HUES64 (cell line): ENCODE measurements around the gene EDAR.

Experiments used
- H3K27ac ChIP-seq: 2 replicates; pipeline ENCODE4 v1.7.0; 2013; ENCODE audit warnings: low read depth, low read length, inconsistent platforms
- H3K27me3 ChIP-seq: 2 replicates; pipeline ENCODE4 v1.6.1; 2013; ENCODE audit warnings: mild to moderate bottlenecking, low read length; ENCODE audit not compliant: insufficient read depth
- H3K36me3 ChIP-seq: 2 replicates; pipeline ENCODE4 v1.6.1; 2013; ENCODE audit warnings: mild to moderate bottlenecking, low read length; ENCODE audit not compliant: insufficient read depth
- H3K4me1 ChIP-seq: 2 replicates; pipeline ENCODE4 v1.6.1; 2013; ENCODE audit warnings: mild to moderate bottlenecking, low read length, moderate library complexity; ENCODE audit not compliant: insufficient read depth
- H3K4me3 ChIP-seq: 2 replicates; pipeline ENCODE4 v1.5.1; 2013; ENCODE audit warnings: mild to moderate bottlenecking, low read length, moderate library complexity
- H3K9ac ChIP-seq: 2 replicates; pipeline ENCODE4 v1.6.1; 2013; ENCODE audit warnings: mild to moderate bottlenecking, low read depth, low read length
- H3K9me3 ChIP-seq: 2 replicates; pipeline ENCODE4 v1.6.1; 2013; ENCODE audit warnings: low read depth, low read length; ENCODE audit not compliant: insufficient read depth
- WGBS: fragments of 150-250, 120-280 bp; methylation state at CpG from one replicate; pipeline ENCODE4 v1.1.7; 2013; ENCODE audit warnings: missing lambda C conversion rate; 5-methylcytosine and 5-hydroxymethylcytosine counted together

The EDAR gene

GRCh38 chr2:108922141-108922915 is 66.7 kb downstream of the EDAR start:
- 65% methylated on average over 7 of the region's 11 CpGs for WGBS
- Histone ChIP-seq H3K9ac (no peak overlapping the region), H3K9me3 (no peaks in the 10 kb centered on the region), H3K27ac (no peak overlapping the region), H3K4me3 (no peak overlapping the region), H3K36me3 (no peaks in the 10 kb centered on the region), H3K27me3 (no peaks in the 10 kb centered on the region), H3K4me1 (no peaks in the 10 kb centered on the region)

GRCh38 chr2:108921096-108922030 is 67.7 kb downstream of the EDAR start:
- H3K4me1 ChIP-seq: no peaks in the 10 kb centered on the region
- no peak overlapping the region for H3K9ac ChIP-seq
- no peaks in the 10 kb centered on the region for H3K27me3 ChIP-seq
- no peak overlapping the region for H3K4me3 ChIP-seq
- H3K9me3 ChIP-seq: no peaks in the 10 kb centered on the region
- H3K36me3 ChIP-seq: no peaks in the 10 kb centered on the region
- no peak overlapping the region for H3K27ac ChIP-seq
- 89% methylated on average over 16 of the region's 16 CpGs for WGBS

DNA sequence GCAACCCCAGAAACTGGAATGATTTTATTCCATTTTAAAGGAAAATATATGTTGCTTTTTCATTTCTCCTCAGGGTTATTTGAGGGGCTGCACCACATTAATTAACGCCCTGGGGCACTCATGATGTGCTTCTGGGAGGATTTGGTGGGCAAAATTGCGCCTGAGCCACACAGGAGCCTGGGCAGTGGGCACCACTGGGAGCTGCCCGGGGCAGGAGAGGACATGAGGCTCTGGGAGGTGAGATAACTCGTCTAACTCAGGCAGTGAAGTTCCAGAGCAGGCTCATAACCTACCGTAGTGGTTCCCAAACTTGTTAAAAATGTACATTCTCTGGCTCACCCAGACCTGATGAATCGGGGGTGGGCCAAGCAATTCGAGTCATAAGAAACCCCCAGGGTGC is 68.3 kb downstream of the EDAR start:
- WGBS: 88% methylated on average over 7 of the region's 7 CpGs
- Histone ChIP-seq H3K4me1 (no peaks in the 10 kb centered on the region), H3K27ac (no peak overlapping the region), H3K36me3 (no peaks in the 10 kb centered on the region), H3K9me3 (no peaks in the 10 kb centered on the region), H3K4me3 (no peak overlapping the region), H3K27me3 (no peaks in the 10 kb centered on the region), H3K9ac (no peak overlapping the region)

GRCh38 chr2:108919571-108920373 is 69.2 kb downstream of the EDAR start:
- no peaks in the 10 kb centered on the region for H3K4me1 ChIP-seq
- no peak overlapping the region for H3K9ac ChIP-seq
- no peaks in the 10 kb centered on the region for H3K27me3 ChIP-seq
- H3K27ac ChIP-seq: no peak overlapping the region
- no peaks in the 10 kb centered on the region for H3K36me3 ChIP-seq
- H3K4me3 ChIP-seq: no peak overlapping the region
- WGBS: 94% methylated on average over 19 of the region's 19 CpGs
- no peaks in the 10 kb centered on the region for H3K9me3 ChIP-seq

DNA sequence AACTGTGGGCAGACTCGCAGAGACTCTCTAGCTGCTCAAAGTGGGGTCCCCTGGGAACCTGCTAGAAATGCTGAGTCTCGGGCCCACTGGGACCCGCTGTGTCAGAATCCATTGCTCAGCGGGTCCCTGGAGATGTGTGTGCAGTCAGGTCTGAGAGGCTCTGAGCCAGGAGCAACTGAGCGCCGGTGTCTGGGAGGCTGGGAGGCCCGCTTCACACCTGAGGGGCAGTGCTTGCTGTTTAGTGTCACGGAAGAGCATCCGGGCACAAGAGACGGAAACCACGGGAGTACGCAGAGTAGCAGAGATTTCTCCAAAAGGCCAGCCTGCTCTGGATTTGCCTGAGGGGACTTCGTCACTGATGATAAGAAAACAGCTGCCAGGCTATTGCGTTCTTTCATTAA is 70.1 kb downstream of the EDAR start:
- Histone ChIP-seq H3K4me1 (no peaks in the 10 kb centered on the region), H3K36me3 (no peaks in the 10 kb centered on the region), H3K9ac (no peak overlapping the region), H3K4me3 (no peak overlapping the region), H3K27me3 (no peaks in the 10 kb centered on the region), H3K9me3 (no peaks in the 10 kb centered on the region), H3K27ac (no peak overlapping the region)
- 92% methylated on average over 14 of the region's 14 CpGs for WGBS

GRCh38 chr2:108918156-108918874 is 70.7 kb downstream of the EDAR start:
- no peak overlapping the region for H3K9ac ChIP-seq
- 91% methylated on average over 14 of the region's 15 CpGs for WGBS
- H3K27ac ChIP-seq: no peak overlapping the region
- H3K36me3 ChIP-seq: no peaks in the 10 kb centered on the region
- H3K27me3 ChIP-seq: no peaks in the 10 kb centered on the region
- no peak overlapping the region for H3K4me3 ChIP-seq
- no peaks in the 10 kb centered on the region for H3K9me3 ChIP-seq
- no peaks in the 10 kb centered on the region for H3K4me1 ChIP-seq

DNA sequence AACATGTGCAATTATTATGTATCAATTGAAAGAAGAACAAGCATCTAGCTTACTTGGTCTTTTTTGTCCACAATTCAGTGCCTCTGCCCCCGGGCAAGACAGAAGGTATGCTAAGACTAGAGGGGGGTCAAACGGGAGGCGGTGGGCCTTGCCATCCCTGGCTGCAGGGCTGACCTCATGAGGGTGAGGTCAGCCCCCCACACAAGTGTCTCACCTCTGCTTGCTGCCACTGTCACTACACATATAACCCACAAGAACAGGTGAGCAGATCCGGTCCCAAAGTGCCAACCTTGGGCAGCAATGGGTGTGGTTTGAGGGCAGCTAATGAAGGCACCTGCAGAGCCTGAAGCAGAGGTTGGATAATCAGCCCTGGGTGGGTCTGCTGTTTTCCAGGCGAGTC is 71.5 kb downstream of the EDAR start:
- H3K36me3 ChIP-seq: no peaks in the 10 kb centered on the region
- no peaks in the 10 kb centered on the region for H3K9me3 ChIP-seq
- H3K27me3 ChIP-seq: no peaks in the 10 kb centered on the region
- no peak overlapping the region for H3K4me3 ChIP-seq
- 90% methylated on average over 5 of the region's 5 CpGs for WGBS
- no peaks in the 10 kb centered on the region for H3K4me1 ChIP-seq
- no peak overlapping the region for H3K27ac ChIP-seq
- H3K9ac ChIP-seq: no peak overlapping the region

GRCh38 chr2:108916796-108917421 is 72.1 kb downstream of the EDAR start:
- Histone ChIP-seq H3K36me3 (no peaks in the 10 kb centered on the region), H3K27ac (no peak overlapping the region), H3K9ac (no peak overlapping the region), H3K27me3 (no peaks in the 10 kb centered on the region), H3K4me3 (no peak overlapping the region), H3K9me3 (no peaks in the 10 kb centered on the region), H3K4me1 (no peaks in the 10 kb centered on the region)
- WGBS: 91% methylated on average over 14 of the region's 14 CpGs

- Histone ChIP-seq H3K4me1 (no peaks in the 10 kb centered on the region), H3K9me3 (no peaks in the 10 kb centered on the region), H3K36me3 (no peaks in the 10 kb centered on the region), H3K27me3 (no peaks in the 10 kb centered on the region), H3K4me3 (no peak overlapping the region), H3K9ac (no peak overlapping the region), H3K27ac (no peak overlapping the region)
- 84% methylated on average over 15 of the region's 15 CpGs for WGBS
Observed at GRCh38 chr2:108916122-108916795, 72.8 kb downstream of the EDAR start.

DNA sequence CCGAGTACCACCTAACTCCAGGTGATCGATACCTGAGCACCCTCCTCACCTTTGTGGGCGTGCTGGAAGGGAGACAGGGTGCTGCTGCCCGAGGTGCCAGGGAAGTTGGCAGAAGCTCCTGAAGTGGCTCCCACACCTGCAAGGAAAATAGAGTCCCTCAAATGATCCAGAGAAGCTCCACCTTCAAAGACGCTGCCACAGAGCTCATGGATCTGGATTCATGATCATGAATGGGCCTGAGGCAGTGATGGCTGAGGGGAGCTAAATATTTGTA is 76.5 kb downstream of the EDAR start:
- Histone ChIP-seq H3K27ac (no peak overlapping the region), H3K9ac (no peak overlapping the region), H3K36me3 (no peaks in the 10 kb centered on the region), H3K27me3 (no peaks in the 10 kb centered on the region), H3K4me1 (no peaks in the 10 kb centered on the region), H3K4me3 (no peak overlapping the region), H3K9me3 (no peaks in the 10 kb centered on the region)
- 93% methylated on average over 5 of the region's 5 CpGs for WGBS
